Right atrium auricular region (tissue), 2 donors: Measurements from ENCODE around the gene POLR2E. TPM values are rescaled to one million over a fixed set of nuclear protein-coding genes. Genes with fewer than 3 reads are reported as not detected.

ENCODE experiments used
- DNase-seq: peaks from one replicate; pipeline ENCODE4 v3.0.0-alpha.2; 2019; ENCODE audit warnings: low spot score
- H3K27ac ChIP-seq, 2 donors: fragments of 200-600 bp; sonication (generic); 1 replicate in 1 of 2; 2 replicates in 1 of 2; pipeline ENCODE4 v1.5.1; 2016 to 2019
- H3K27me3 ChIP-seq, 2 donors: fragments of 200-600 bp; sonication (generic); one replicate each; pipeline versions ENCODE4 v1.5.1 to v1.6.0; 2017 to 2019
- H3K36me3 ChIP-seq: fragments of 200-600 bp; sonication (generic); one replicate; pipeline ENCODE4 v1.5.1; 2016
- H3K4me1 ChIP-seq, 2 donors: fragments of 200-600 bp; sonication (generic); one replicate each; pipeline versions ENCODE4 v1.5.1 to v1.6.0; 2017 to 2019
- H3K4me3 ChIP-seq, 2 donors: fragments of 200-600 bp; sonication (generic); 1 replicate in 1 of 2; 2 replicates in 1 of 2; pipeline ENCODE4 v1.5.1; 2017 to 2019; ENCODE audit warnings: mild to moderate bottlenecking in 1 of 2, moderate library complexity in 1 of 2
- H3K9me3 ChIP-seq, 2 donors: fragments of 200-600 bp; sonication (generic); one replicate each; pipeline ENCODE4 v1.5.1; 2019
- total RNA-seq, 2 donors: library from RNA; depleted of rRNA; stranded (reverse); fragments of >200 nt; gene quantifications; one replicate each; pipeline ENCODE4 v1.1.0, GENCODE V29; 2016
- TF ChIP-seq, protein P1 (sequence below), 2 donors: fragments of 200-600 bp; sonication (generic); IDR thresholded peaks; one replicate each; pipeline ENCODE4 v1.5.1; 2019; ENCODE audit warnings: antibody characterized with exemption in 2 of 2

POLR2E gene
- total RNA-seq, 2 donors from 2014 or later: 149 to 252 TPM

DNA sequence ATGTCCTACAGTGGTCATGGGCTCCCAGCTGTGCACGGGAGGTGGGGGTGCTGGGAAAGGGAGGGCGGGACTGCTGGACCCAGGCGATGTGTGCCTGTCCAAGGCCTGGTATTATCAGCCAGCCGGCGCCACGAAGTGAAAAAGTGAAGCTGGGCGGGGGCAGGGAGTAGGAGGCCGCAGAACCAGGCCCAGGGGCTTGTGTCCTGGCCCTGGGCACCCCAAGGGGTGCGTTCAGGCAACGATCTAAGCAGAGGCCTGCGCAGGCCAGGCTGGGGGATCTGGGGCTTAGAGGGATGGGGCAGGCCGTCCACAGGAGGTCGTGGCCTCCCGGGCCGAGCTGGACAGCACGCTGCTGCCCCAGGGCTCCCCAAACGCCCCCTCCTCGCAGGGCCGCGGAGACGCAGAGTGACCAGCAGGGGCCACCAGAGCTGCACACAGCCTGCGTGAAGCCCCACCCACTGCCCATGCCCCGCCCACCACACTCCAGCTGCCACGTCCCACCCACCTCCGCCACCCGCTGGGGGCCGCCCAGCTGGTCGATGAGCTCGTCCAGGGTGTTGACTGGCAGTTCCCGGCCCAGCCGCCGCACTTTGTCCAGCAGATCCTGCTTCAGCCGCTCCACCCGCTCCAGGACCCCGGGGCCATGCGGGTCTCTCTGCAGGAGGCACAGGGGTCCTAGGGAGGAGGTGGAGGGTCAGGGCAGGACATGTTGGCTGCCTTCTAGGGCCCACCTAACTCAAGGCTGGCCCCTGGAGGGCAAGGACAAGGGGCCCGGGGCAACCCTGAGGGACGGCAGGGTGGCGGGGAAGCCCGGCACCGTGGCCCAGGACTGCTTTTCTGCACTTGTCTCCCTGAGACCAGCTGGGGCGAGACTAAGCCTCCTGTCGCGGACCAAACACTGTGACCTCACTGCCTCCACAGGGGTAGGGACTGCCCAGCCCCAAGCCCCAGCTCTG is 18.1 kb upstream of the POLR2E start:
- peak overlapping the region in 1 of 2 donors; percentile 22 for H3K4me3 ChIP-seq

DNA sequence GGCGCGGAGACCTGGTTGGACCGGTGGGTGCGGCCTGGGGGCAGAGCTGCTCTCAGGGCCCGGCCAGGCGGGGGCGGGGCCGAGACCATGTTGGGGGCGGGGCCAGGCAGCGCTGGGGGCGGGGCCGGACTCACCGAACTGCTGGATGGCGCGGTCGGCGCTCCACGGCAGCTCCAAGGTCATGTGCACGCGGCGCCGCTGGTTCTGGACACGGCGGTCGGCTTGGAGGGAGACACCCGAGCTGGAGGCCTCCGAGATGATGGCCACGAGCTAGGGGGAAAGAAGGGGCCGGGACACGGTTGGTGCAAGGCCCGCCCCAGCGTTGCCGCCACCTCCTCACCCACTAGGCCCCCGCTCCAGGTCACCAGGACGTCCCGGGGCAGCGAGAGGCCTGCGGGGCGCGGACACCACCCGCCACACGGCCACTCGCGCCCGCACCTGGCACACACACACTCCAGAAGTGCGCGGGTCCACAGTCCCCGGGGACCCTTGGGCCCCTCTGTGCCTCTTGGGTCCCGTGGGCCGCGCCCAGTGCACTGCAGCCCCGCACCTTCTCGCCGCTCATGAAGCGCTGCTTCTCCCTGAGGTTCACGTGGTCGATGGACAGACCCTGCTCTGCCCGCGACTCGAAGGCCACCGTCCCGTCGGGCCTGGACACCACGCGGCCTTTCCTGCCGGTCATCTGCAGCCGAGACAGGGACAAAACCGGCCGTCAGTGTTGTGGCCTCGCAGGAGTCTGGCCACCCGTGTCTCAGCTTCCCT is 17.3 kb upstream of the POLR2E start:
- TF ChIP-seq, protein P1, sequence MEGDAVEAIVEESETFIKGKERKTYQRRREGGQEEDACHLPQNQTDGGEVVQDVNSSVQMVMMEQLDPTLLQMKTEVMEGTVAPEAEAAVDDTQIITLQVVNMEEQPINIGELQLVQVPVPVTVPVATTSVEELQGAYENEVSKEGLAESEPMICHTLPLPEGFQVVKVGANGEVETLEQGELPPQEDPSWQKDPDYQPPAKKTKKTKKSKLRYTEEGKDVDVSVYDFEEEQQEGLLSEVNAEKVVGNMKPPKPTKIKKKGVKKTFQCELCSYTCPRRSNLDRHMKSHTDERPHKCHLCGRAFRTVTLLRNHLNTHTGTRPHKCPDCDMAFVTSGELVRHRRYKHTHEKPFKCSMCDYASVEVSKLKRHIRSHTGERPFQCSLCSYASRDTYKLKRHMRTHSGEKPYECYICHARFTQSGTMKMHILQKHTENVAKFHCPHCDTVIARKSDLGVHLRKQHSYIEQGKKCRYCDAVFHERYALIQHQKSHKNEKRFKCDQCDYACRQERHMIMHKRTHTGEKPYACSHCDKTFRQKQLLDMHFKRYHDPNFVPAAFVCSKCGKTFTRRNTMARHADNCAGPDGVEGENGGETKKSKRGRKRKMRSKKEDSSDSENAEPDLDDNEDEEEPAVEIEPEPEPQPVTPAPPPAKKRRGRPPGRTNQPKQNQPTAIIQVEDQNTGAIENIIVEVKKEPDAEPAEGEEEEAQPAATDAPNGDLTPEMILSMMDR (IDR thresholded peaks at IDR 0.05): no peak
- Histone ChIP-seq H3K27ac (peak overlapping the region; percentile 80 to 89), H3K4me3 (no peak overlapping the region), H3K36me3 (peaks cover 75% of the 10 kb centered on the region), H3K9me3 (no peaks in the 10 kb centered on the region), H3K27me3 (no peaks in the 10 kb centered on the region), H3K4me1 (peaks cover 0 to 28% of the 10 kb centered on the region in 2 donors)
- DNase-seq: no peak

More for the DNA sequence above, 18.1 kb upstream of the POLR2E start:
- H3K36me3 ChIP-seq: peaks cover 78% of the 10 kb centered on the region
- peak; percentile 96 for DNase-seq
- no peaks in the 10 kb centered on the region for H3K27me3 ChIP-seq
- peaks cover 0 to 28% of the 10 kb centered on the region in 2 donors for H3K4me1 ChIP-seq
- peak overlapping the region; percentile 80 to 89 for H3K27ac ChIP-seq
- no peaks in the 10 kb centered on the region for H3K9me3 ChIP-seq
- TF ChIP-seq, protein P1 (IDR thresholded peaks at IDR 0.05): peak; percentile 90 to 98

DNA sequence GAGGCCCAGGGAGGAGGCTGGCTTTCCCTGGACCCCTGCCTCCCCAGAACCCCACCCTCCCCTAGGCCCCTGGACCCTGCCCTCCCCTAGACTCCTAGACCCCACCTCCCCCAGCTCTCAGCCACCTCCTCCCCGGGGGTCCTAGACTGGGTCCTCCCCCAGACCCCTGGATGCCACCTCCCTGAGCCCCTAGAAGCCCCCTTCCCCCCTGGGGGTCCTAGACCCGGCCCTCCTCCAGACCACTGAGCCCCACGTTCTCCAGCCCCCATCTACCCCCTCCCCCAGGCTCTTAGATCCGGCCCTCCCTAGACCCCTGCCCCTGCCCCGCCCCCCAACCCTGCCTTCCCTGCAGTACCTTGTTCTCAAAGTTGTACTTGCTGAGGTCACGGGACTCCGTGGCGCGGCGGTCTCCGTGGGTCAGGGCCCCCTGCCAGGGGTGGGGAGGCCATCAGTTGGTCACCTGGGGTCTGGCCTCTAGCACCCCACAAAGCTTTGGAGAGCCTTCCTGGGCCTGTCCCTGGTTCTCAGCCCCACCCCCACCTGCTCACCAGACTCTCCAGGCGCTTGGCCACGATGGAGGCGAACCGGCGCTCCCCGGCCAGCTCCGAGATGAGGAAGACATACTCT is 16.6 kb upstream of the POLR2E start:
- Histone ChIP-seq H3K4me1 (peaks cover 0 to 31% of the 10 kb centered on the region in 2 donors), H3K27ac (peak overlapping the region; percentile 80 to 89), H3K9me3 (no peaks in the 10 kb centered on the region), H3K36me3 (peaks cover 75% of the 10 kb centered on the region), H3K27me3 (no peaks in the 10 kb centered on the region), H3K4me3 (no peak overlapping the region)
- DNase-seq: no peak
- TF ChIP-seq, protein P1 (IDR thresholded peaks at IDR 0.05): no peak

DNA sequence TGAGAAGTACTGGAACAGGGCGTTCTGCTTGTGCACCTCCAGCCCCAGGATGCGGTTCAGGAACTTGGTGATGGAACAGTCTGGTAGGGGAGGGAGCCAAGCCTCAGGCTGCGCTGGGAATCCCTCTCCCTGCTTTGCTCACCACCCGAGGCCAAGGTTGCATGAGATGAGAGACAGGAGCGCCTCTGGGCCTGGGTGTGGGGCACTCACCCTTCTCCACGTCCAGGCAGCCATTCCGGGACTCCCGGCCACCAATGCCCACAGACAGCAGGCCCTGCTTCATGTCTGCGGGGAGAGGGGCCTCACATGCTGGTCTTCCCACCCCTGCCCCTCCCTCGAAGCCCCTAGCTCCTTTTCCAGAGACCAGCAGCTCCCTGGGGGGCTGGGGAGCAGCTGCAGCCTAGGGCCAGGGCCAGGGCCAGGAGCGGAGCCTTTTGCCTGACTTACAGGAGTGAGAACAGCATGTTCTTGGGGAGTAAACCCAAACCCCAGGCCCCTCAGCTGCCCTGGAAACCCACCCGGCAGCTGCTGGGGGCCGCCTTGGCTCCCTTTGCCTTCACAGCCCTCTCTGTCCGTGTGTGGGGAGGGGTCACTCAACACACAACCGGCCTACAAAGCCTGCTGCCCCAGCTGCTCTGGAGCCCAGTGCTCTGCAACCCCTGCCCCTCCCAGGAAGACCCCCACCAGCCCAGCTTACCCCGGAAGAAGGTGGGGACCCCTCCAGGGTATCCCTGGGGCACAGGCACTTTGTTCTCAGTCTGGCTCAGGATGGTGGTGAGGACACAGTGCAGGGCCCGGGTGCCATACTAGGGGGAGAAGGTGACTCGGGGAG is 15.8 kb upstream of the POLR2E start:
- H3K36me3 ChIP-seq: peaks cover 75% of the 10 kb centered on the region
- no peak for DNase-seq
- H3K27me3 ChIP-seq: no peaks in the 10 kb centered on the region
- H3K4me3 ChIP-seq: no peak overlapping the region
- TF ChIP-seq, protein P1 (IDR thresholded peaks at IDR 0.05): no peak
- H3K4me1 ChIP-seq: peaks cover 0 to 38% of the 10 kb centered on the region in 2 donors
- peak overlapping the region in 1 of 2 donors; percentile 89 for H3K27ac ChIP-seq
- H3K9me3 ChIP-seq: no peaks in the 10 kb centered on the region
